HG03025 (cell line): ENCODE results near the gene ARHGAP15.

Experiments used
- ATAC-seq: cut with Tn5 transposase; IDR thresholded peaks from one replicate; pipeline ENCODE4 v1.9.1; 2021; ENCODE audit warnings: mild to moderate bottlenecking, moderate library complexity; ENCODE audit not compliant: unreplicated experiment, low FRiP score

Gene ARHGAP15

GRCh38 chr2:143548032-143548431 is 418.8 kb downstream of the ARHGAP15 start:
- ATAC-seq: no peak

- no peak for ATAC-seq
These were observed 421.3 kb downstream of the ARHGAP15 start for GRCh38 chr2:143550500-143550899.

GRCh38 chr2:143551971-143552650 is 422.9 kb downstream of the ARHGAP15 start:
- no peak for ATAC-seq

- ATAC-seq: no peak
These were observed 424.0 kb downstream of the ARHGAP15 start for GRCh38 chr2:143553261-143553660.

GRCh38 chr2:143558665-143559064 is 429.4 kb downstream of the ARHGAP15 start:
- no peak for ATAC-seq

GRCh38 chr2:143559147-143559546 is 429.9 kb downstream of the ARHGAP15 start:
- no peak for ATAC-seq

- ATAC-seq: no peak
These were observed 431.5 kb downstream of the ARHGAP15 start for GRCh38 chr2:143560724-143561123.

- peak; percentile 66 for ATAC-seq
These were observed 435.2 kb downstream of the ARHGAP15 start for GRCh38 chr2:143564419-143564818.

- no peak for ATAC-seq
These were observed 442.5 kb downstream of the ARHGAP15 start for GRCh38 chr2:143571747-143572146.

- ATAC-seq: no peak
These were observed 443.2 kb downstream of the ARHGAP15 start for GRCh38 chr2:143572421-143572820.

GRCh38 chr2:143574069-143574468 is 444.9 kb downstream of the ARHGAP15 start:
- no peak for ATAC-seq

- no peak for ATAC-seq
These were observed 446.1 kb downstream of the ARHGAP15 start for GRCh38 chr2:143575340-143575739.

GRCh38 chr2:143577489-143577888 is 448.3 kb downstream of the ARHGAP15 start:
- no peak for ATAC-seq

- no peak for ATAC-seq
These were observed 450.2 kb downstream of the ARHGAP15 start for GRCh38 chr2:143579456-143579855.

GRCh38 chr2:143581134-143581533 is 451.9 kb downstream of the ARHGAP15 start:
- no peak for ATAC-seq

GRCh38 chr2:143582046-143582747 is 453.0 kb downstream of the ARHGAP15 start:
- ATAC-seq: no peak

- ATAC-seq: no peak
These were observed 455.7 kb downstream of the ARHGAP15 start for GRCh38 chr2:143584936-143585335.

- no peak for ATAC-seq
These were observed 456.9 kb downstream of the ARHGAP15 start for GRCh38 chr2:143586119-143586518.

GRCh38 chr2:143588746-143589145 is 459.5 kb downstream of the ARHGAP15 start:
- ATAC-seq: no peak

- ATAC-seq: no peak
These were observed 464.9 kb downstream of the ARHGAP15 start for GRCh38 chr2:143594161-143594560.

GRCh38 chr2:143594745-143595144 is 465.5 kb downstream of the ARHGAP15 start:
- no peak for ATAC-seq

GRCh38 chr2:143600116-143600515 is 470.9 kb downstream of the ARHGAP15 start:
- no peak for ATAC-seq
